Cardiac fibroblast (primary cell): Measurements from ENCODE around the gene TH.

Experiments
- DNase-seq, 2 donors: peaks; one replicate each; pipeline versions ENCODE4 v3.0.0 to v3.0.0-alpha.2; 2010; ENCODE audit warnings: low read depth in 2 of 2
- H3K4me3 ChIP-seq, 2 donors: replicated peaks in 1 of 2; 1 replicate in 1 of 2; 2 replicates in 1 of 2; pipeline ENCODE4 v1.5.1; 2011; ENCODE audit warnings: low read depth in 2 of 2, low read length in 2 of 2, mild to moderate bottlenecking in 2 of 2, moderate library complexity in 1 of 2
- TF ChIP-seq, protein P1 (sequence below): IDR thresholded peaks from one replicate; pipeline ENCODE4 v1.5.1; 2011; ENCODE audit warnings: low read depth, mild to moderate bottlenecking, low read length, inconsistent platforms

The TH gene

DNA sequence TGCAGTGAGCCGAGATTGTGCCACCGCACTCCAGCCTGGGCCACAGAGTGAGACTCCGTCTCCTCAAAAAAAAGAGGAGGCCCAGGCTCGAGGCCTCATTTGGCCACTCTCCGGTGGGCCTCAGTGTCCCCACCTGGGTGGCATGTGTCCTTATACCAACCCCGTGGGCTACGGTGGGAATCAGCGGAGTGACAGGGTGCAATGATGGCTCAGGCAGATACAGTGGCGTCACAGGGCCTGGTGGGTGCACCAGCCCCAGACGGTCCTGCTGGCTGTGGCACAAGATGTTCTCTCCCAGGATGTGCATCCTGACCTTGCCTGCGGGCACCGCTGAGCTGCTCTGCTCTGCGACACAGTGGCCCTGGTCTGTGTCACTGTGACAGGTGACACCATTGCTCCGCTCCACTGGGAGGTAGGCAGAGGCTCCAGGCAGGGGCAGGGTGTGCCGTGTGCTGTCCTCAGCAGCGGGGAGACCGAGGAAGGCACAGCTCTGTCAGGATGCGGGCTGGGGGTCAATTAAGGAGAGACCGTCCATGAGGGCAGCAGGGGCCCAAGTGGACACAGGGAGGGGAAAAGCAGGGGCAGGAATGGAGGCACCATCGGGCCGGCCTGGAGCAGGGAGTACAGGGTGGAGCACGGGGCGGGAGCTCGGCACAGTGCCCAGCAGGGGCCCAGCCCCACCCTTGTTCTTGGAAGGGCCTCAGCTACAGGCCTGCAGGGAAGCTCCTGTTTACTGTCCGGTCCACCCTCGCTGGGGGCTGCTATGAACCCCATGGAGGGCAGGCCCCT is 21.7 kb upstream of the TH start:
- TF ChIP-seq, protein P1, sequence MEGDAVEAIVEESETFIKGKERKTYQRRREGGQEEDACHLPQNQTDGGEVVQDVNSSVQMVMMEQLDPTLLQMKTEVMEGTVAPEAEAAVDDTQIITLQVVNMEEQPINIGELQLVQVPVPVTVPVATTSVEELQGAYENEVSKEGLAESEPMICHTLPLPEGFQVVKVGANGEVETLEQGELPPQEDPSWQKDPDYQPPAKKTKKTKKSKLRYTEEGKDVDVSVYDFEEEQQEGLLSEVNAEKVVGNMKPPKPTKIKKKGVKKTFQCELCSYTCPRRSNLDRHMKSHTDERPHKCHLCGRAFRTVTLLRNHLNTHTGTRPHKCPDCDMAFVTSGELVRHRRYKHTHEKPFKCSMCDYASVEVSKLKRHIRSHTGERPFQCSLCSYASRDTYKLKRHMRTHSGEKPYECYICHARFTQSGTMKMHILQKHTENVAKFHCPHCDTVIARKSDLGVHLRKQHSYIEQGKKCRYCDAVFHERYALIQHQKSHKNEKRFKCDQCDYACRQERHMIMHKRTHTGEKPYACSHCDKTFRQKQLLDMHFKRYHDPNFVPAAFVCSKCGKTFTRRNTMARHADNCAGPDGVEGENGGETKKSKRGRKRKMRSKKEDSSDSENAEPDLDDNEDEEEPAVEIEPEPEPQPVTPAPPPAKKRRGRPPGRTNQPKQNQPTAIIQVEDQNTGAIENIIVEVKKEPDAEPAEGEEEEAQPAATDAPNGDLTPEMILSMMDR: no peak
- no peak overlapping the region for H3K4me3 ChIP-seq
- DNase-seq: no peak

DNA sequence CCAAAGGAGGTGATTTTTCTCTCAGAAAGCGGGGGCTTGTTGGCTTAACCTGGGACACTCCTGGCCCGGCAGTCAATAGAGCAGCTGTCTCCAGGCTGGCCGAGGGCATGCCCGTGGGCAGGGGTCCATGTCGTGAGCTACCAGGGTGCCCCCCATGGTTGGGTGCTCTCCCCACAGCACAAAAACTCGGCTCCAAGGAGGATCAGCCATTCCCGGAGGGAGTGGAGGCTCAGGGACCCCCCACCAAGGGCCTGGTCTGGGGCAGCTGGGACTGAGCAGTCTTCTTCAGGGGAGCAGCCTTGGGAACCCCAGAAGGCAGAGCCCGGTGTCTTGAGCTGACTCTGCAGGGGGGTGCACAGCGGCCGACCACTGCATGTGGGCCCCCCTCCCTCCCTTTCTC is 20.8 kb upstream of the TH start:
- no peak for DNase-seq
- no peak overlapping the region for H3K4me3 ChIP-seq
- TF ChIP-seq, protein P1: no peak

DNA sequence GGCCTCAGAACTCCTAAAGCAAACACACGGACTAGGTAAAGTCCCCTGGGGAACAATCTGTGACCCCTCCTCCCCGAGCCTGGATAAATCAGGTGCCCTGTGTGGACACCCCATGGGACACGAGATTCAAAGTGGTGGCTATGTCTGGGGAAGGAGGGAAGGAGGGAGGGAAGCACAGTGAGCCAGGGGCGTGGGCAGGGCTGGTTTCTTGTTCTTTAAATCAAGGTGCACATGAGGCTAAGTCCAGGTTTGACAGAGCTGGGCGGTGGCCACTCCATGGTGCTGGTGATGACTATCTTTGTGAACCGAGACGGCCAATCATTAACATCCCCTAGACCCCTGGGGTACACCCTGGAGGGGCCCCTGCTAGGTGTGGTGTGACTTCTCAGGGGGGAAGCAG is 20.3 kb upstream of the TH start:
- TF ChIP-seq, protein P1: no peak
- H3K4me3 ChIP-seq: no peak overlapping the region

DNA sequence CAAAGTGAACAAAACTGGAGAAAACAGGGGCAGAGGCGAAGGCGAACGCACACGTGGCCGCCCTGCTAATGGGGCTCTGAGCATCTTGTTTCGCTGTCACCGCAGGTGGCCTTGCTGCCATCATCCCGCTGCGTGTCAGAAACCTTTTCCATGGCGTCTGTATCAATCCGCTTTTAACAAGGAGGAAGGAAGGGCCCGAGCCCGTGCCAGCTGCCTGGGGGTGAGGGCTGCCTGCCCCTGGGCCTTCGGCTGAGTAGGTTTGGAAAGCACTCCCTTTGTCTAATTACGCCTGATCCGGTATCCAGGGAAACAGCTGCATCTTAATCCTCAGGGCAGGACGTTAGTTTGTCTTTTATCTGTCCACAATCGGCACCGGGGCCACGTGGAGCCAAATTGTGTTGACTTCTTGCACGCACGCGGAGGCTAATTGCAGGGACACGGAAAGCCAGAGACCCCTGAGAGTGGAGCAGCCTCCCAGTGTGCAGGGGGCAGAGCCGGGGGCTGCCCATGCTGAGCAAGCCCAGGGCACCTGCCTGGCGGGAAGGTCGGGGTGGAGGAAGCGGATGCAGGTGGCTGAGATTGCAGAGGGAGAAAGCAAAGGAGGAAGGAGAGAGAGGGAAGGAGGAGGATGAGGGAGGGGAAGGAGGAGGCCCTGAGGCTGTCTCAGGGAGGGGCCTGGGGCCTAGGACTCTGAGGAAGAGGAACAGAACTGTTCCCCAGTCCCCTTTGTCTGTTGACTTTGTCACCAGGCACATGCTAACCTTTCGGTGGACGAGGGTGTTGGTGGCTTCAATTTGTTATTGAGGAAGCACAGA is 19.2 kb upstream of the TH start:
- TF ChIP-seq, protein P1: no peak
- no peak for DNase-seq
- H3K4me3 ChIP-seq: no peak overlapping the region

More for the DNA sequence above, 20.3 kb upstream of the TH start:
- no peak for DNase-seq

DNA sequence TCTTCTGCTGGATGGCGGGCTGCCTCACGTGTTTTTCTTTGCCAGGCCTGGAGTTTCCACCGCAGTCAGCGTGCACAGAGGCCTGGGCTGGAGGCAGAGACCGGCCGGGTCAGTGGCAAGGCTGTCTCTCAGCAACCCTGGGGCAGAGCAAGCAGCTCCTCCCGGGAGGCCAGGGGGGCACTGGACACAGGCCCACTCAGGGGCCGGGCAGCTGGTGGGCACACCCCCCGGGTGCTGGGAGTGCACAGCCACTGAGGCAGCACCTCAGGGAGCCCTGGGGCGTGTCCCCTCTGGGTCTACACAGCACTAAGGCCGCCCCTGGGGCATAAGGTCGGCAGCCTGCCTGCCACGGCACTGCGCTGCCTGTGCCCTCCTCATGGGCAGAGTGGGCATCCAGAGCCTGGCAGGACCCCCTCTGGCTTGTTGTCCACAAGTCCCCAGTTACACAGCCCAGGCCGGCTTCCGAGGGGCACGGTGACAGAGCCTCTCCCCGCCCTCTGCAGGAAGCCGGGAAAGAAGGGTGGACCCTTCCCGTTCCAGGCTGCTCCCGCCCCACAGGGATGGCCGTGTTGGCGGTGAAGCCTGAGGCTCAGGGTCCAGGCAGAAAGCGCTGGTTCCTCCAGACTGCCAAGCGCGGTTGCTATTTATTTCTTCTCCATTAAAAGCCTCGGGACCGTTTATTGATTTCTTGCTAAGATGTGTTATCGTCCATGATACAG is 18.5 kb upstream of the TH start:
- H3K4me3 ChIP-seq: no peak overlapping the region

DNA sequence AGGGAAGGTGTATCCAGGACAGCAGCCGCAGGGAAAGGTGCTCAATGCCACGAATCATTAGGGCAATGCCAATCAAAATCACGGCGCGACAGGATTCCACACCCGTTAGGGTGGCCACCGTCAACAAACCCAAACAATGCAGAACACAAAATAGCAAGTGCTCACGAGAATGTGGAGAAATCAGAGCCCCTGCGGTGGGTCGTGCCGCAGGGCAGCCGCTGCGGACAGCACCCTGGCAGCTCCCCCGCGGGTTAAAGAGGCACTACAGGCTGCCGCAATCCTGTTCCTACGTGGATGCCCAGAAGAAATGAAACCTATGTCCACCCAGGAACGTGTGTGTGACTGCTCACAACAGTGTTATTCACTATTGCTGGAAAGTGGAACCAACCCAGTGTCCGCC is 17.1 kb upstream of the TH start:
- TF ChIP-seq, protein P1: no peak
- H3K4me3 ChIP-seq: no peak overlapping the region
- no peak for DNase-seq

More for the DNA sequence above, 18.5 kb upstream of the TH start:
- no peak for DNase-seq
- TF ChIP-seq, protein P1: no peak
